Activated CD8-positive, alpha-beta memory T cell treated with anti-CD3 and anti-CD28 coated beads, Interleukin-2, amount 50 U/mL, for 1 hour (primary cell): ENCODE data around the gene CRAMP1.
"Not testable (repeated sequence)": the region's sequence is repeated elsewhere in the genome, so short reads cannot be mapped to it uniquely, and the experiment has no call there.

Experiments
- DNase-seq: peaks from one replicate; pipeline ENCODE4 v3.0.0-alpha.2; 2020; ENCODE audit errors: extremely low read depth

The CRAMP1 gene

DNA sequence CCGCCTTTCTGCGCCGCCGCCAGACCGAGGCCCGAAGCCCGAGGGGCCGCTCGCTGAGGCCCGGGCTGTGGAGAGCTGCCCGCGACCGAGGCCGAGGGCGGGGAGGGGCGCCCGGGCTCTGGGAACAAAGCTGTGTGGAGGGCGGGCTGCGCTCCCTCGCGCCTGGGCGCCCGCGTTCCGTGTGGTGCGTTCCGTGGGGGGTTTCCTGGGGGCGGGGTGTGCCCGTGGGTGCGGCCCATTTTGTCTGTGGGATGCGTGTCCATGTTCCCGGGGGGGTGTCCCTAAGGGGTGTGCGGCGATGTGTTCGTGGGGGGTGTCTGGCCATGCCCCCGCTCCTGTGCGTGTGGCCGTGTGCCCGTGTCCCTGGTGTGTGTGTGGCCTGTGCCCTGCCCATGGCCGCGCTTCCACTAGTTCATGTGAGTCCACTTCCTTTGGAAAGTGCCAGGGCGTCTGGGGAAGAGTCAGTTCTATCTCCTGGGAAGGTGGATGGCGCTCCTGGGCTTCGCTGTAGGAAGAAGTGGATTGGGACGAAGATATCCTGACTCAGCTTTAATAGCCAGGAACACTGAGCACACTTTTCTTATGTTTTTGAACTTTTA lies 66.4 kb downstream of the CRAMP1 start:
- DNase-seq = no peak

GRCh38 chr16:1680361-1680760 lies 68.2 kb downstream of the CRAMP1 start:
- no peak for DNase-seq

- DNase-seq = no peak
These were observed 68.9 kb downstream of the CRAMP1 start for GRCh38 chr16:1681032-1681431.

DNA sequence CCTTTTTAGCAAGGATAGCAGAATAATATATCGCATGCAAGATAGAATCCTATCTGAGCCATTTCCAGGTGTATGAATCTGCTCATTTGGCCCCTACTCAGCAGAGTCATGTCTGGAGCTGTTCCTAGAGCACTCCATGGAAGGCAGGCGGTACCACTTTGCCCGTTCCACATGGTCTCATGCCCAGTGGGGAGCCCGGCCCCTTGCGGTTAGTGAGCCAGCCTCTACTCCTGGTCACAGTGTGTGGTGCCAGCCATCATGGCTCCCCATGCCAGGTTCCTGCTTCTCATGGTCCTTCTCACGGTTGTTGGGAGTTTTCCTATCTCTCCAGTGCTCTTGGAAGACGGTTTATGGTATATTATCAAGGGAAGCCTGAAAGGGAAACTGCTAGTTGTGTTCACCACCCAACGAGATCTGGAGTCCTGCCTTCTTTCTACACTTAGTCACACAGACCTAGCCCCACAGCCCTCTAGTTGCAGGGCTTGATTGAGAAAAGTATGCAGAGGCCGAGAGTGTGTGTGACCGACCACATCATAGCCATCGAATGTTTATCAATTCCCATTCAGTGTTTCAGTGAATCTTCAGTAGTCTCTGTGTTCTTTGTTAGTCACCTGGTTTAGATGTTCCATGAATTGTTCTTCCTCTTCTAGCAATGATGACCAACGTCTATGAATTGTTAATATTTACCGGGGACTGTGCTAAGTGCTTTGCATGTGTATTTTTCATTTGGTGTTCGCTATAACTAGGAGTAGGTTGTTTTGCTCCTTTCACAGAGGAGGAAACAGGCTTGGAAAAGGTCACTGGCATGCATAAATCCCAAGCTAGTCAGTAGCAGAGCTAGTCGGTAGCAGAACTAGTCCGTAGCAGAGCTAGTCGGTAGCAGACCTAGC lies 75.5 kb downstream of the CRAMP1 start:
- DNase-seq = no peak

GRCh38 chr16:1688807-1689560 lies 76.8 kb downstream of the CRAMP1 start:
- no peak for DNase-seq

DNA sequence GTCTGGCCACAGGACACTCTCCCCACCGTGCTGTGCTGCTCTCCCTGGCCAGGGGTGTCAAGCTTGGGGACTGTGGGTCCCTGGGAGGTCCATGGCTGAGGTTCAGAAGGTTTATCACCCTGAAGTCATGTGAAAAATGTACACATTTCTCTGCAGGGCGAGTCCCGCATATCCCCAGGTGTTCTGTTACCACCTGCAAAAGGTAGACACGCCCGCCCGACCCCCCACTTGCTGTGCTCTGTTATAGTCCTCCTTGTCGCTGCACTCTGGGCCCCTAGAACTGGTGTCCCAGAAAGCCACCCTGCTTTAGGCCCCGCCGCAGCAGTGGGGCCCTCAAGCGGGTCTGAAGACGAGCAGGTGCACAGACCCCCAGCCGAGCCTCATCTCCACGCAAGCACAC lies 77.7 kb downstream of the CRAMP1 start:
- DNase-seq = no peak

DNA sequence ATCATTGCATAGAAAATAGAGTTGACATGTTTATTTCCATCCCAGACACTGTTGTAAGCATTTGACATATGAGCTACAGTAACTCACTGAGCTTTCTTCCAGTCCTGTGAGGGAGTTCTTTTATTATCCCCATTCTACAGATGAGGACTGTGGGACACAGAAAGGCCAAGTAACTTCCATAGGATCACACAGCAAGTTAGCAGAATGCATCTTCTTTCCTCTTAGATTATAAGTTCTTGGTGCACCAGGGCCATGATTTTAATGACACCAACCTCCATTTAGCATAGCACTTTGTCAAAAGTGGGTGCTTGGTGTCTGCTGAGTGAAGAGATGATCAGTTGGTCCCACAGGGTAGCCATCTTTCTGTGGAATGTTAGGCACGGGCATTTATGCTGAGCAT lies 78.7 kb downstream of the CRAMP1 start:
- no peak for DNase-seq

DNA sequence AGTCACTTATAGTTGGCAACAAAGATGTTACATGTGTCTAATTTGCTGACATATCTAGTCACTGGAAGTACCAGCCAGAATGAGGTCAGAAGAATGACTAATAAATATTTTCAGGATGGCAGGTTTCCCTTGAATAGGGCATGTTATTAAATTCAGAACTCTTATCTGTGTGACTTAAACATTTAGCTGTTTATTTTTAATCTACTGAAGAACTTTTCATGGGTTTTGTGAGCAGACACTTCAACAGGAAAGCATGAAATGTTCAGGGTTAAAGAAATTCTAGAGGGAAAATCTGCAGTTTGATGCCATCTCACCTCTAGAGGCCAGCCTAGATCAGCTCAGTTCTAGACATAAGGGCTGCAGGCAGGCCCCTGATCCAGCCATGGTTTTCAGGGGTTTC lies 79.1 kb downstream of the CRAMP1 start:
- DNase-seq = no peak

- no peak for DNase-seq
These were observed 79.8 kb downstream of the CRAMP1 start for GRCh38 chr16:1691956-1692355.

DNA sequence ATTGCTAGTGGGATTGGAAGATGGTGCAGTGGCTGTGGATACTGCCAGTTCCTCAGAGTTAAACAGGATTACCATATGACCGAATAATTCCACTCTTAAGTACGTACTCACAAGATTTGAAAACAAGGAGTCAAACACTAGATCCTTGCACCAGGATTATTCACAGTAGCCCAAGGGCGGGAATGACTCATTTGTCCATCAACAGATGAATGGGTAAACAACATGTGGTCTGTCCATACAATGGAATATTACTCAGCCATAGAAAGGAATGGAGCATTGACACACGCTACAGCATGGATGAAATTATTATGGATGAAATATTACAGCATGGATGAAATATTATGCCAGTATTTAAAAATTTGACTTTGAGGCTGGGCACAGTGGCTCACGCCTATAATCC lies 84.7 kb downstream of the CRAMP1 start:
- no peak for DNase-seq

DNA sequence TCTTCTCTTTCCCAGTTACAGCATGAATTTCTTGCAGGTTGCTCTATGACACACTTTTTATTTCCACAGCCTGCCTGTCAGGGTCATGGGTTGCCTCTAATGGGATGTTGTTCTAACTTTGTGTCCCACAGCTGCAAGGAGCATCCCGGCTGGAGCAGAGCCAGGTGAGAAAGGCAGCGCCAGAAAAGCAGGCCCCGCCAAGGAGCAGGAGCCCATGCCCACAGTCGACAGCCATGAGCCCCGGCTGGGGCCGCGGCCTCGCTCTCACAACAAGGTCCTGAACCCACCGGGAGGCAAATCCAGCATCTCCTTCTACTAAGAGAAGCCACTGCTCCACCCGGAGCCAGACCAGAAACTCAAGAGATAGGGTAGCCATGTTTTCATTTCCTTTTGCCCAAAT lies 86.5 kb downstream of the CRAMP1 start:
- DNase-seq = no peak

- no peak for DNase-seq
These were observed 88.1 kb downstream of the CRAMP1 start for GRCh38 chr16:1700246-1700645.

- DNase-seq = no peak
These were observed 89.2 kb downstream of the CRAMP1 start for GRCh38 chr16:1701216-1701878.

- not testable (repeated sequence) for DNase-seq
These were observed 93.1 kb downstream of the CRAMP1 start for GRCh38 chr16:1705324-1705687.

- DNase-seq = peak; percentile 55
These were observed 93.7 kb downstream of the CRAMP1 start, which contains the start of gene MAPK8IP3 for GRCh38 chr16:1705688-1706385. MAPK8IP3 (plus strand) TSS chr16:1706195; CDS start chr16:1706340, 145 bp downstream.

- peak; percentile 26 for DNase-seq
These were observed 94.4 kb downstream of the CRAMP1 start for GRCh38 chr16:1706386-1707192.

DNA sequence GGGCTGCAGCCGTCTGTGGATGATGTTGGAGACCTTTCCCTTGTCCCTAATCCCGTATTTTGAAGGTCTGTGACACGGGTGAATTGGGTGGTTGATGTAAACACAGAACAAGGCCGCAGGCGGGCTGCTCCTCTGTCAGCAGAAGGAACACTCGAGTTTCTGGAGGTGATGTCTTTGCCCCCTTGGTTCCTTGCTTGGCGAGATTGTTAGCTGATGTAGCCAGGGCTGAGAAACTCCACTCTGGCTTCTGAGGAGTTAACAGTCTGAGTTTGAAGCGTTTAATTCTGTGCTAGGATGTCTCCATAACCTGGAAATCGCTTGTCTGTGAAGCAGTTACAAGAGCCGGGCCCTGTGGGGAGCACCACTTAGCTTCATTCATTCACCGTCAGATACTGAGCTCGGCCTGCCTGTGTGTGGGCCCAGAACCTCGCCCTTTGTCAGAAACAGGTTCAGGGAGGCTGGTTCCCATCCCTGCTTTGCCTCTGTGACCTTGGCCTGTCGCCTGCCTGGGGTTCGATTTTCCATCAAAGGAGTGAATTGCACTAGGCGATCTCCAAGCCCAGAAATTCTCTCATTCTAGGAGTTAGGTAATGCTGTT lies 95.1 kb downstream of the CRAMP1 start:
- no peak for DNase-seq

DNA sequence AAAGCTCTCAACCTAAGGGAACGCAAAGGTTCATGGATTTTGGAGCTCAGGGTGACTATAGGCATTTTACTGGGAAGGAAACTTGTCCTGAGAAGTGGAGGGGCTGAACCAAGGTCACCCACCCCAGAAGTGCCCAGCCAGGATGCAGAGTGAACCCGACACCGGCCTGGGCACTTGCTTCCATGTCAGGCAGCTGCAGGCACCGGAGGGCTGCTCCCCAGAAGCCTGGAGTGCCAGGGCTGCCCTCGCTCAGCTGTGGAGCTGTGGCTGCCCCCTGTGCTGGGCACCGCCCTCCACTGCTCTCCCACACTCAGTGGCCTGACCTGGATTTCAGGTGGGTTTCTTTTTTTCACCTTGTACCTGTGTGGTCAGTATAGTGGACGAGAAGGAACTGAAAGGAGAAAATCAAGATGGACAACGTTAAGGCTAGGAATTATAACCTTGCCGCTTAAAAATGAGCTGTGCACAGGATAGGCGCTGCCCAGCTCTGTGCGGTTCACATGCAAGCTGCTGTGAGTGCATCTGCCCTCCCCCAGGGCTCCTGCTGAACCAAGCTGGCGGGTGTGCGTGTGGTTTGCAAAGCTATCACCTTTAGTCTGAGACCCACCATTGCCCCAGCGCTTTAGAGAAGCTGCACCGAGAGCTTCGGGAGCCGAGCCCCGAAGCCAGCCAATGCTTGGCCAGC lies 96.1 kb downstream of the CRAMP1 start:
- no peak for DNase-seq

DNA sequence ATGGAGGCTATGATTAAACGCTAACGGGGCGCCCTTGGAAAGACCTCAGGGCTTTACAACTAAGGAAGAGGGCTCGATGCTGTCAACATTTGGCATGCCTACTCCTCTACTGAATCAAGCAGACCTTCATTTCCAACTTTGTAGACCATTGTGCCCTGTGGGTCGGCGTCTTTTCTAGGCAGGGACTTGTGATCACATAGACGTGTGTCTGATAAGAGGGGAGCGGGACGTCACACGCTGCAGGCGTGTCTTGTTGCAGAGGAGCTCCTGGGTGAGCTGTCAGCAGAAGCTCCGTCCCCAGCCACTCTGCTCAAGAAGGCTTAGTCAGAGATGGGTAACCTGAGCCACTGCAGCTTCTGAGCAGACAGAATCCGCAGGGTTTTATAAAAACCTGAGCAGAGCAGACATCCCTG lies 96.6 kb downstream of the CRAMP1 start:
- DNase-seq = peak; percentile 20

GRCh38 chr16:1709356-1709755 lies 97.2 kb downstream of the CRAMP1 start:
- DNase-seq = no peak
